GM19455 (cell line): ENCODE measurements around the gene JMJD7.
"Not testable (repeated sequence)": the region's sequence is repeated elsewhere in the genome, so short reads cannot be mapped to it uniquely, and the experiment has no call there.

Experiments used
- ATAC-seq: cut with Tn5 transposase; IDR thresholded peaks from one replicate; pipeline ENCODE4 v1.9.1; 2021; ENCODE audit not compliant: unreplicated experiment

Gene JMJD7

GRCh38 chr15:41821831-41822230 is 6.1 kb upstream of the JMJD7 start:
- no peak for ATAC-seq

GRCh38 chr15:41822471-41822870 is 5.4 kb upstream of the JMJD7 start:
- no peak for ATAC-seq

GRCh38 chr15:41822957-41823356 is 4.9 kb upstream of the JMJD7 start:
- no peak for ATAC-seq

- no peak for ATAC-seq
Observed at GRCh38 chr15:41823502-41823901, 4.4 kb upstream of the JMJD7 start.

- no peak for ATAC-seq
Observed at GRCh38 chr15:41824062-41824745, 3.7 kb upstream of the JMJD7 start.

- no peak for ATAC-seq
Observed at GRCh38 chr15:41825145-41825544, 2.7 kb upstream of the JMJD7 start.

- no peak for ATAC-seq
Observed at GRCh38 chr15:41825572-41826535, 2.0 kb upstream of the JMJD7 start.

GRCh38 chr15:41827290-41827879 is 507 bp upstream of the JMJD7 start:
- peak; percentile 3 for ATAC-seq

- ATAC-seq = no peak
Observed at GRCh38 chr15:41828807-41829141, 882 bp downstream of the JMJD7 start.

- ATAC-seq = no peak
Observed at GRCh38 chr15:41829959-41830646, 2.2 kb downstream of the JMJD7 start.

- not testable (repeated sequence) for ATAC-seq
Observed at GRCh38 chr15:41831291-41831690, 3.4 kb downstream of the JMJD7 start.

- no peak for ATAC-seq
Observed at GRCh38 chr15:41832208-41832607, 4.3 kb downstream of the JMJD7 start.

- no peak for ATAC-seq
Observed at GRCh38 chr15:41832875-41833274, 5.0 kb downstream of the JMJD7 start.

- ATAC-seq = no peak
Observed at GRCh38 chr15:41834096-41834495, 6.2 kb downstream of the JMJD7 start.

GRCh38 chr15:41836073-41836472 is 8.2 kb downstream of the JMJD7 start:
- ATAC-seq = no peak

- ATAC-seq = no peak
Observed at GRCh38 chr15:41836713-41837454, 9.0 kb downstream of the JMJD7 start.

GRCh38 chr15:41838400-41838897 is 10.6 kb downstream of the JMJD7 start, which contains the start of gene PLA2G4B:
Gene PLA2G4B (plus strand): TSS chr15:41838847. CDS start chr15:41838914, 67 bp downstream.
- ATAC-seq = no peak

- no peak for ATAC-seq
Observed at GRCh38 chr15:41839781-41840491, 12.0 kb downstream of the JMJD7 start.

- ATAC-seq = no peak
Observed at GRCh38 chr15:41840673-41841072, 12.8 kb downstream of the JMJD7 start.

- ATAC-seq = no peak
Observed at GRCh38 chr15:41841131-41841530, 13.2 kb downstream of the JMJD7 start.
